NB4 (cell line): ENCODE results near the gene ZNF524.

ENCODE experiments used
- DNase-seq: peaks from one replicate; pipeline ENCODE4 v3.0.0; 2010; ENCODE audit warnings: low read depth
- H3K4me3 ChIP-seq: one replicate; pipeline ENCODE4 v1.5.1; 2011; ENCODE audit warnings: mild to moderate bottlenecking, low read depth, low read length, moderate library complexity
- MYC ChIP-seq: IDR thresholded peaks from 2 replicates; pipeline ENCODE4 v1.6.1; 2011; ENCODE audit warnings: low read depth, low read length
- POLR2A ChIP-seq: IDR thresholded peaks from 2 replicates; pipeline ENCODE4 v1.6.1; 2011; ENCODE audit warnings: mild to moderate bottlenecking; ENCODE audit not compliant: insufficient read length; ENCODE audit errors: extremely low read depth
- TF ChIP-seq, protein P1 (sequence below): IDR thresholded peaks from one replicate; pipeline ENCODE4 v1.5.1; 2012; ENCODE audit warnings: low read depth, low read length
- TF ChIP-seq, protein P2 (sequence below): IDR thresholded peaks from 2 replicates; pipeline ENCODE4 v1.6.1; 2011; ENCODE audit warnings: low read depth, low read length

ZNF524 gene

DNA sequence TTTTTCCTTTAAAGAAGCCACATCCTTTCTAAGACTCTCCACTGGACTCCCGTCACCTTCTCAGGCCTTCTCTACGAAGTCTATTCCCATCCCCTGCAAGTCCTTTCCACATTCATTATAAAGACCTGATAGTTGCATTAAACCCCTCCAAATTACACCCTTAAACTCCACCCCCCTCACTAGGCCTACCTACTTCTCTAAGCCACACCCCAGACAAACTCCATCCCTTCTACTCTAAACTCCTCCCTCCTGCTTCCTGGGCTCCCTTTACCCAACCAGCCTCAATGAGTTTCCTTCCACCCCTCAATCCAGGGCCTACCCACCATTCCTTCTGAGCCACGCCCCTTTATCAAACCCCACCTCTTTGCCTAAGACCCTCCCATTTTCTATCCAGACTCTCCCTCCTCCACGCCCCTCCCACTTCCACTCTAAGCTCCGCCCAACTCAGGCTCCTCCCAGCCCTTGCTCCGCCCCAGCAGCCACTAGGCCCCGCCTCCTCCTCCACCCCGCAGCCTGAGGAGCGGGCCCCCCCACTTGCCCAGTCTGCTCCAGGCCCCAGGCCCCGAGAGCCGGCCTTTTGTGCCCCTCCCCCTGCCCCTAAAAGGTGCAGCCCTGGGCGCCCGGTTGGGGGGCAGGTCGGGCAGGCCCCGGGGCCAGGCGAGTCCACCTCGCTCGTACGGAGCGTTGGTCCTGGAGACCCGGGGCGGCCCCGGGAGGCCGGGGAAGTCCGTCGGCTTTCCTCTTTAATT, 1.2 kb upstream of the ZNF524 start:
- H3K4me3 ChIP-seq, result peak overlapping the region; percentile 50
- peak; percentile 91 for DNase-seq
- TF ChIP-seq, protein P1, sequence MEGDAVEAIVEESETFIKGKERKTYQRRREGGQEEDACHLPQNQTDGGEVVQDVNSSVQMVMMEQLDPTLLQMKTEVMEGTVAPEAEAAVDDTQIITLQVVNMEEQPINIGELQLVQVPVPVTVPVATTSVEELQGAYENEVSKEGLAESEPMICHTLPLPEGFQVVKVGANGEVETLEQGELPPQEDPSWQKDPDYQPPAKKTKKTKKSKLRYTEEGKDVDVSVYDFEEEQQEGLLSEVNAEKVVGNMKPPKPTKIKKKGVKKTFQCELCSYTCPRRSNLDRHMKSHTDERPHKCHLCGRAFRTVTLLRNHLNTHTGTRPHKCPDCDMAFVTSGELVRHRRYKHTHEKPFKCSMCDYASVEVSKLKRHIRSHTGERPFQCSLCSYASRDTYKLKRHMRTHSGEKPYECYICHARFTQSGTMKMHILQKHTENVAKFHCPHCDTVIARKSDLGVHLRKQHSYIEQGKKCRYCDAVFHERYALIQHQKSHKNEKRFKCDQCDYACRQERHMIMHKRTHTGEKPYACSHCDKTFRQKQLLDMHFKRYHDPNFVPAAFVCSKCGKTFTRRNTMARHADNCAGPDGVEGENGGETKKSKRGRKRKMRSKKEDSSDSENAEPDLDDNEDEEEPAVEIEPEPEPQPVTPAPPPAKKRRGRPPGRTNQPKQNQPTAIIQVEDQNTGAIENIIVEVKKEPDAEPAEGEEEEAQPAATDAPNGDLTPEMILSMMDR, result no peak
- TF ChIP-seq, protein P2, sequence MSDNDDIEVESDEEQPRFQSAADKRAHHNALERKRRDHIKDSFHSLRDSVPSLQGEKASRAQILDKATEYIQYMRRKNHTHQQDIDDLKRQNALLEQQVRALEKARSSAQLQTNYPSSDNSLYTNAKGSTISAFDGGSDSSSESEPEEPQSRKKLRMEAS, result no peak; the same call in 1 of the 2 replicates
- no peak for TF ChIP-seq POLR2A
- no peak for TF ChIP-seq MYC

DNA sequence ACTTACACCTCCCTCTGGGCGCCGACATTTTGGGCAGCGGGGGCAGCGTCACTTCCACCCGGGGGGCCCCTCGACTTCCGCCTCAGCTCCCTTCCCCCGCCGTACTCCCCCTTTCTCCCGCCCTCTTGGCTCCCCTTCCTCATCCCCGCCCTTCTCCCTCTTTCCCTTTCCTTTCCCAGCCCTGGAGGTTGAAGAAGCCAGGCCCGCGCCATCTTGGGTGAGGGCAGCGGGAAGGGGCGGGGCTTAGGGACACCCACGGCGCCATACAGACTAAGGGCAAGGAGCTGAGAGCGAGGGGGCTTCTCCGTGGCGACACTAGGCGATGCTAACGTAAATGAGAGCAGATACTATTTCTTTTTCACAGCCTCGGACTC, 633 bp upstream of the ZNF524 start, which contains the start of gene FIZ1:
Gene FIZ1, minus strand, starts transcription at position 50 of the 374 bp plus-strand sequence. CDS start 1,652 bp downstream, outside the sequence.
- TF ChIP-seq, protein P1, result no peak
- TF ChIP-seq POLR2A (no peak), MYC (no peak; the same call in 1 of the 2 replicates)
- TF ChIP-seq, protein P2, result no peak
- H3K4me3 ChIP-seq, result peak within 1 kb of the TSS; percentile 67

DNA sequence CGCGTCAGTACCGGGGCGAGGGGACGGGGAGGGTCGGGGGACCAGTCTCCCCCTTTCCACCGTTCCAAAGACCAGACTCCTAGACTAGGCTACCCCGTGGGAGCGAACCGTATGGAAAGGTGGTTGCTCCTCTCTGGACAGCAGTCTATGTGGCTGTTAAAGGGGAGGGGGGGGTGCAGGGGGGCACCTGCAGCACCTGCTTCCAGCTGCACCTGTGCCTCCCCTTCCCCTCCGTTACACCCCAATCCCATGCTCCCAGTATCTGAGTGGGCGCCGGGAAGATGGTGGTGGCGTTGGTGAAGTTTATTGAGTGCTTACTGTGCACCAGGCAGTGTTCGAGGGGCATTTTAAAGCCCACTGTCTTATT, 557 bp downstream of the ZNF524 start:
- TF ChIP-seq POLR2A (no peak), MYC (no peak)
- TF ChIP-seq, protein P2, result no peak
- TF ChIP-seq, protein P1, result no peak
- DNase-seq, result no peak
- peak overlapping the region; percentile 65 for H3K4me3 ChIP-seq

More for the DNA sequence above, 633 bp upstream of the ZNF524 start, which contains the start of gene FIZ1:
- DNase-seq, result peak; percentile 96

DNA sequence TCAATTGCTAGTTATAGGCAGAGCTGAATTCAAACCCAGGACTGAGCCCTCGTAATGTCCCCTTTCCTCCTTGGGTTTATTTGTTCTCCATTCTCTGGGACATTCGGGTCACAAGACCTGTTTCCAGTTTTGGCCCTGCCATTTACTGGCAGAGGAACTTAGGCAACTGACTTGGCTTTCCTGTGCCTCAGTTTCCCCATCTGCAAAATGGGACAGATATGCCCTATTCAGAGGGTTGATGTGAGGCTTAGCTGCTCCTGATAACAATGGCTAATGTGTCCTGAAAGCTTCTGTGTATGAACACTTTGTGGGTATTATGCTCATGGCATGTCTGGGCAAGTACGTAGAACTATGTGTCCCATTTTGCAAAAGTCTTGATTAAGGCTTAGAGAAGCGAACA, 996 bp downstream of the ZNF524 start:
- peak overlapping the region; percentile 65 for H3K4me3 ChIP-seq
- DNase-seq, result no peak
- no peak for TF ChIP-seq MYC
- no peak for TF ChIP-seq POLR2A
- TF ChIP-seq, protein P2, result no peak
- TF ChIP-seq, protein P1, result no peak

DNA sequence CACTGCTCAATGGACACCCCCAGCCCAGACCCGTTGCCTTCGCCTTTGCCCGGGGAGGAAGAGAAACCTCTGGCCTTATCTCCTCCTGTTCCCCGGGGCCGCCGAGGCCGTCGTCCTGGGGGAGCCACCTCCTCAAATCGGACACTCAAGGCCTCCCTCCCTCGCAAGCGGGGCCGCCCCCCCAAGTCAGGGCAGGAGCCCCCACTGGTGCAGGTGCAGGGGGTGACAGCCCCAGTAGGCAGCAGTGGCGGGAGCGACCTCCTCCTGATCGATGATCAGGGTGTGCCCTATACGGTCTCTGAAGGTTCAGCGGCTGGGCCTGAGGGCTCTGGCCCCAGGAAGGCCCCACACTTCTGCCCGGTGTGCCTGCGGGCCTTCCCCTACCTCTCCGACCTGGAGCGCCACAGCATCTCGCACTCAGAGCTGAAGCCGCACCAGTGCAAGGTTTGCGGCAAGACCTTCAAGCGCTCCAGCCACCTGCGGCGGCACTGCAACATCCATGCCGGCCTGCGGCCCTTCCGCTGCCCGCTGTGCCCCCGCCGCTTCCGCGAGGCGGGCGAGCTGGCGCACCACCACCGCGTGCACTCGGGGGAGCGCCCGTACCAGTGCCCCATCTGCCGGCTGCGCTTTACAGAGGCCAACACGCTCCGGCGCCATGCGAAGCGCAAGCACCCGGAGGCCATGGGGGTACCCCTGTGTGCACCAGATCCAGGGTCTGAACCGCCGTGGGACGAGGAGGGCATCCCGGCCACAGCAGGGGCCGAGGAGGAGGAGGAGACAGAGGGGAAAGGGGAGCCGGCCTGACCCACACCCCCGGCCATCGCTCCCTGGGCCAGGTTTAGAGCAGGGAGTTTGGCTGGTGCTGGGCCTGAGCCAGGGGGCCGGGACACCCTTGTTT, 2.3 kb downstream of the ZNF524 start:
- no peak overlapping the region for H3K4me3 ChIP-seq
- TF ChIP-seq MYC (no peak), POLR2A (no peak)
- TF ChIP-seq, protein P2, result no peak
- TF ChIP-seq, protein P1, result no peak
- DNase-seq, result no peak
